ENCODE data around the gene FUT8. TPM values are rescaled to one million over a fixed set of nuclear protein-coding genes. Genes with fewer than 3 reads are reported as not detected.
"Not testable (repeated sequence)": the region's sequence is repeated elsewhere in the genome, so short reads cannot be mapped to it uniquely, and the experiment has no call there.

Gene FUT8
- total RNA-seq, 1 experiment from 2014 or later: 52.9 TPM

DNA sequence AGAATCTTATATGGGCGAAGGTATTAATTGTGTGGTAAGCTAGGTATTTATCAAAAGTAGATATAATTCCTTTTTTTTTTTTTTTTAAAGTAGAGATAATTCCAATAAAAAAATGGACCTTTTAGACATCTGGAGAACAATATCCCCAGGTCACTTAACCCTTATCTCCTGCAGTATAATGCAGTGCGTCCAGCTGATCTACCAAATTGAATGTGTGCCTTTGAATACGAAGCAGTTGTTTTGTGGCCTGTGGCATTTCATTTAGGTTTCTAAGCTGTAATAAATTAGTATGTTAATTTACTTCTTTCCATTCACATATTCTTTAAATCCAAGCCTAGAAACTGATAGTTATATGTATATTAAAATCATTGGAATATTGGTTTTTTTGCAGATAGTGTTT, 3.1 kb downstream of the FUT8 start:
- no peak for DNase-seq (ENCODE audit: low read depth)

DNA sequence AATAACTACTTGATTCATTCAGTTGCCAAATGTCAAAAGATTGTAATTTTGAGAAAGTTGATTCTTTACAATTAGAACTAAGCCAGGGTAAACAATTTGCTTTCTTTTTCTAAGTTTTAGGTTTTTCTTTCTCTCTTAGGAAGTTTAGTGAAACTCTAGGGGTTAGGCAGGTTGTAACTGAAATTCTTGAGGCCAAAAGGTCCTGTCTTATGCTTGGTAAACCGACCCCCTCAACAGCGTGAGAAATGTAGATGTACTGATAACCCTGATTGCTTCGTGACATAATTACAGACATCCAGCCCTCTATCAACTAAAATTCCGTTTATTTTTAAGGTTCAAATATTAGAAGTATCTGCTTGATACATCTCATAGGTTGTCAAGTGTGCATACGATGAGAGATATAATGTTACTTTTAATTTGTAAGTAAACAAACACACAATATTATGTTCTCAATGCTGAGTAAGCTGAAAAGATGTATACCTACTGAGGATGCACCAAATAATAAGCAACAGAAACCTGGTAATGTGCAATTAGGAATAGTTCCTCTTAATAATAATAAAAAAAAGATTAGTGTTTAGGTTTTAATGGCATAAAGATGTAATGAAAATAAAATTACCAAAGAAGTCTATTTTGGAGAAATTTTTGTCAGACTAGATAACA, 7.2 kb downstream of the FUT8 start:
- no peak for DNase-seq (ENCODE audit: low read depth)

DNA sequence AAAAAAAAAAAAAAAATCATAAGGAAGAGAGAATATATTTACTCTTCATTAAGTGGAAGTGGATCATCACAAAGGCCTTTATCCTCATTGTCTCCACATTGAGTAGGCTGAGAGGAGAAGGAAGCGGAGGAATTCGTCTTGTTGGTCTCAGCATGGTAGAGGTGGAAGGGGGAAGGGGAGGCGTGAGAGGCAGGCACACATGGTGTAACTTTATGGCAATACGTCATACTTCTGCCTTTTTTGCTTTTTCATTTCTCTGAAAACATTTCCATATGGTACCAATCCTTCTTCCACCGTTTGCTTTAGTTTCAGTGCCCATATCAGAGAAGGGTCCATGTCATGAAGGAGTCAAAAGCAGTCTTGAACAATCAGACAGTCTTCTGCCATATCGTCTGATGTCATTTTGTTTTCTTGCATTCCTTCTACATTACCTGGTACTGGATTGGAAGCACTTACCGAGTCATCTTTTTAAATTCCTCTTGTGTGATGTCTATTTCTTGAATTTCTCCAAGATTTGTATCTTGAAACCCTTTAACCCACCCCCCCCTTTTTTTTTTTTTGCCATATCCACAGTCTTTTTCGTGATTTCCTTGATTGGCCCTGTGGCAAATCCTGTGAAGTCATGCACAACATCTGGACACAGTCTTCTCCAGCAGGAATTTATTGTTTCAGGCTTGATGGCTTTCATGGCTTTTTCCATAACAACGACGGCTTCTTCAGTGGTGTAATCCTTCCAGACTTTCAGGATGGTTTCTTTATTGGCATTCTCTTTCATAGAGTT, 8.9 kb downstream of the FUT8 start:
- peak; percentile 31 for DNase-seq (ENCODE audit: low read depth)

DNA sequence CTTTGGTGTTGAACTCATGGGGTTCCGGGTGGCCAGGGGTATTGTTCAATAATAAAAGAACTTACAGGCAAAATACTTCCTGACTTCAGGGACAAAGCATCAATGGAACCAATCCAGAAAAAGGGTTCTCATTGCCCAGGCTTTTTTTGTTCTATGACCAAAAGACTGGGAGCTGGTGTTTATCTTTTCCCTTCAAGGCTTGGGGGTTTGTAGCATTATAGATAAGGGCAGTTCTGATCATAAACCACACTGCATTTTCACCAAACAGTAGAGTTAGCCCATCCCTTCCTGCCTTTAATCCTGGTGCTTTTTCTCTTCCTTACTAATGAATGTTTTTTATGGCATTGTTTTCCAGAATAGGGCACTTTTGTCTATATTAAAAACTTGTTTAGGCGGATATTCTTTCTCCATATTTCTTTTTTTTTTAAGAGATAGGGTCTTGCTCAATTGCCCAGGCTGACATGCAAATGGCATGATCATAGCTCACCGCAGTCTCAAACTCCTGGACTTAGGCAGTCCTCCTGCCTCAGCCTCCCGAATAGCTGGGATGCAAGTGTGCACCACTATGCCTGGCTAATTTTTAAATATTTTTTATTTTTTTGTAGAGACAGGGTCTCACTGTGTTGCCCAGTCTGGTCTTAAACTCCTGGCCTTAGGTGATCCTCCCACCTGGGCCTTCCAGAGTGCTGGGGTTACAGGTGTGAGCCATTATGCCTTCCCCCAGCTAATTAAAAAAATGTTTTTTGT, 9.7 kb downstream of the FUT8 start:
- no peak for DNase-seq (ENCODE audit: low read depth)

DNA sequence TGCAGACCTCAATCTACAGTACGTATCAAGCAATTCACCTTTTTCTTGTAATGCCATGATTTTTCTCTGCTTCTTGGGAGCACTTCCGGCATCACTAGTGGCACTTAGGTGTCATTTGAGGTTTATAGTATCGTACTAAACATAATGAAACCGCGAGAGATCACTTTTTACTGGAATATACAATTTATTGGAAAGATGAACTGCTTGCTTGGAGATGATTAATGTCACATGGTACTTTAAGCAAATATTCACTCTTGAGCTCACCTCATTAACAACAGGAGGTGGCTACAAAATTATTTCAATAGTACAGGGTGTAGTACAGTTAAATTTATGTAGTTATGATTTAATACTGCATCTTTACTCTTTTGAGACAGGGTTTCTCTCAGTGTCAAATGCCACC, 11.5 kb downstream of the FUT8 start:
- DNase-seq (ENCODE audit: low read depth): no peak

DNA sequence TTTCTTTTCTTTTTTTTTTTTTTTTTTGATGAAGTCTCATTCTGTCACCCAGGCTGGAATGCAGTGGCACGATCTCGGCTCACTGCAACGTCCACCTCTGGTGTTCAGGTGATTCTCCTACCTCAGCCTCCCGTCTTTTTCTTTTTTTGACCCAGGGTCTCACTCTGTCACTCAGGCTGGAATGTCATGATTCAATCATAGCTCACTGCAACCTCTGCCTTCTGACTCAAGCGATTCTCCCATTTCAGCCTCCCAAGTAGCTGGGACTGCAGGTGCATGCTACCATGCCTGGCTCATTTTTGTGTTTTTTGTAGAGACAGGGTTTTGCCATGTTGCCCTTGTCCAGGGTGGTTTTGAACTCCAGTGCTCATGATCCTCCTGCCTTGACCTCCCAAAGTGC, 12.0 kb downstream of the FUT8 start:
- DNase-seq (ENCODE audit: low read depth): no peak

DNA sequence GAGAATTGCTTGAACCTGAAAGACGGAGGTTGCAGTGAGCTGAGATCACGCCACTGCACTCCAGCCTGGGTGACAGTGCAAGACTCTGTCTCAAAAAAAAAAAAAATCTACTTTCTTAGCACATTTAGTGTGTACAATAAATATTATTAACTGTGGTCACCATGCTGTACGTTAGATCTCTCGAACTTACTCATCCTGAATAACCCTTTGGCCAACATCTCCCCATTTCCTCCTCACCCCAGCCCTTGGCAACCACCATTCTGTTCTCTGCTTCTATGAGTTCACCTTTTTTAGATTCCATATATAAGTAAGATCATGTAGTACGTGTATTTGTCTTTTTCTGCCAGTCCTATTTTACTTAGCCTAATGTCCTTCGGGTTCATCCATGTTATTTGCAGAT, 13.4 kb downstream of the FUT8 start:
- DNase-seq (ENCODE audit: low read depth): no peak

DNA sequence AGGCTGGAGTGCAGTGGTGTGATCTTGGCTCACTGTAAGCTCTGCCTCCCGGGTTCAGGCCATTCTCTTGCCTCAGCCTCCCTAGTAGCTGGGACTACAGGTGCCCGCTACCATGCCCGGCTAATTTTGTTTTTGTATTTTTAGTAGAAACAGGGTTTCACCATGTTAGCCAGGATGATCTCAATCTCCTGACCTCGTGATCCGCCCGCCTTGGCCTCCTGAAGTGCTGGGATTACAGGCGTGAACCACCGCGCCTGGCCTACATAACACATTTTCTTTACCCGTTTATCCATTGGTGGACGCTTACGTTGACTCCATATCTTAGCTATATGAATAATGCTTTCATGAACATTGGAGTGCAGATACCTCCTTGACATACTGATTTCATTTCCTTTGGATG, 14.4 kb downstream of the FUT8 start:
- DNase-seq (ENCODE audit: low read depth): not testable (repeated sequence)

DNA sequence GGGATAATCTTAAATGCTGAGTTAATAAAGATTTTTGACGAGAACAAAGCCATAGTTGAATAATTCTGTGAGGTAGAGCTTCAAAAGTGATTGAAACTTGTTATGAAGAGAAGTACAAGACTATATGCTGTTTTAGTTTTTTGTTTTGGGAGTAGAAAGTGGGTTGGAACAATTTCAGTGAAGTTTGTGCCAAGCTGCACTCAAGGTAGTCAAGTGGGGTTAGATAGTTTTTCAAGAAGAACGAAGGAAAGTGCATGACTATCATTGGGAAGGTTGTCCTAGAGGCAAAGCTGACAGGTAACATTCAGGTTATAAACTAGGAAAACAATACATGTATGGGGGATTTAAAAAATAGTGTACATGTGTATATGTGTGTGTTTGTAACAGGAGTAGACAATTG, 16.2 kb downstream of the FUT8 start:
- DNase-seq (ENCODE audit: low read depth): no peak

DNA sequence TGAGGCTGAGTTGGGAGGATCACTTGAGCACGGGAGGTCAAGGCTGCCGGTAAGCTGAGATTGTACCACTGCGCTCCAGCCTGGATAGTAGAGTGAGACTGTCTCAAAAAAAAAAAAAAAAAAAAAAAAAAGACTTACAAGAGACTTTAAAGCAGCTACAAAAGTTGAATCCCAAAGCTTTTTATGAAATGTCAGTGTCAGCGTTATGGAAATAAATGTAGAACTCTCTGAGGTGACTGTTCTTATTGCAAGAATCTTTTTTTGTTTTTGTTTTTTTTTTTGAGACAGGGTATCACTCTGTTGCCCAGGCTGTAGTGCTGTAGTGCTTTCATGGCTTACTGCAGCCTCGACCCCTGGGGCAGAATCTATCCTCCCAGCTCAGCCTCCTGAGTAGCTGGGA, 17.2 kb downstream of the FUT8 start:
- DNase-seq (ENCODE audit: low read depth): no peak

DNA sequence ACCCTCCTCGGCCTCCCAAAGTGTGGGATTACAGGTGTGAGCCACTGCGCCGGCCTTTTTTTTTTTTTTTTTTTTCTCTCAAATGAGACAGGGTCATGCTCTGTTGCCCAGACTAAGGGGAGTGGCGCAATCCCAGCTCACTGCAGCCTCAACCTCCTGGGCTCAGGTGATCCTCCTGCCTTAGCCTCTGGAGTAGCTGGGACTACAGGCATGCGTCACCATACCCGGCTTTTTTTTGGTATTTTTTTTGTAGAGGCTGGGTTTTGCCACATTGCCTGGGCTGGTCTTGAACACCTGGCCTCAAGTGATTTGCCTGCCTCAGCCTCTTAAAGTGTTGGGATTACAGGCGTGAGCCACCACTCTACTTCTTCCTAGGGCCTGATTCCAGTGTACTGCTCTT, 18.7 kb downstream of the FUT8 start:
- DNase-seq (ENCODE audit: low read depth): no peak

DNA sequence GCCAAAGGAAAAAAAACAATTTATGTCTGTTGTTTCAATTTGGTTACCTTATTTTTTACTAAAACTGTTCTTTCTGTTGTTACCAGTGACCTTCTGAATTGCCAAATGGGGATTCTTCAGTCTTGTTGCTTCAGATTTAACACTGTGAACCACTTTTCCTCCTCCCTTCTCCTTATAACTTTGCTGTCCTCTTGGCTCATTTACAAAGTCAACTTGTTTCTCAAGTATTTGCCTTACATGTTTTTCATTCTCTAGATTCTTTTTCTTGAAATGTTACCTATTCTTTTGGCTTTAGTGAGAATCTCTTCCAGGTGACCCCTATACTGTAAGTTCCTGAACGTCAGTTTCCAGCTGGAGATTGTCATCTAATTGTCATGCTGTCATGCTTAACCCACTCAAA, 19.4 kb downstream of the FUT8 start:
- no peak for DNase-seq (ENCODE audit: low read depth)

DNA sequence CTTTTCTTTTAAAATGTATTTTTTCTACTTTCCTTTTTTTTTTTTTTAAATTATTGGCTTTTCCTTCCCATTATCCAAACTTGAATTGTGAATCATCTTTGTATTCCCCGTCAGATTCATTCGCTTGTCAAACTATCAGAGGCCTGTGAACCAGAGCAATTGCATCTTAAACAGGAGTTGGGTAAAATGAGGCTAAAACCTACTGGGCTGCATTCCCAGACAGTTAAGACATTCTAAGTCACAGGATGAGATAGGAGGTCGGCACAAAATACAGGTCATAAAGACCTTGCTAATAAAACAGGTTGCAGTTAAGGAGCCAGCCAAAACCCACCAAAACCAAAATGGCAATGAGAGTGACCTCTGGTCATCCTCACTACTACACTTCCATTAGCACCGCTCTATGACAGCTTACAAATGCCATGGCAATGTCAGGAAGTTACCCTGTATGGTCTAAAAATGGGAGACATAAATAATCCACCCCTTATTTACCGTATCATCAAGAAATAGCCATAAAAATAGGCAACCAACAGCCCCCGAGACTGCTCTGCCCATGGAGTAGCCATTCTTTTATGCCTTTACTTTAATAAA, 19.9 kb downstream of the FUT8 start:
- no peak for DNase-seq (ENCODE audit: low read depth)

DNA sequence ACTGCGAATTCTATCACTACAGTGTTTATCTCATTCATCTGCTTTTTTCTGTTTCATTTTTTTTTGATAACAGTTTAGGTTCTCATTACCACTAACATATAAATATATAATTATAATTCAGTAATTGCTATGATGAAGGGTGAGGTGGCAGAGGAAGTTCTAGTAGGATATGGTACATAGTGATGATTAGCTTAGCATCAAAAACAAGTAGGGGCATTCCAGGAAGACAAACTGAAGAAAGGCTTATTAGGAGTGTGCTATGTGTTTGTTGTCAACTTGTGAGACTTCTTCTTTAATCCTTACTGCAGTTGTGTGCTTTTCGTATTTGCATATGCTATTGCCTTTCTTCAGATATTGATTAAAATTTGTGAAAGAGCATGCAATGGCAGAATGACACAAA, 20.6 kb downstream of the FUT8 start:
- no peak for DNase-seq (ENCODE audit: low read depth)

DNA sequence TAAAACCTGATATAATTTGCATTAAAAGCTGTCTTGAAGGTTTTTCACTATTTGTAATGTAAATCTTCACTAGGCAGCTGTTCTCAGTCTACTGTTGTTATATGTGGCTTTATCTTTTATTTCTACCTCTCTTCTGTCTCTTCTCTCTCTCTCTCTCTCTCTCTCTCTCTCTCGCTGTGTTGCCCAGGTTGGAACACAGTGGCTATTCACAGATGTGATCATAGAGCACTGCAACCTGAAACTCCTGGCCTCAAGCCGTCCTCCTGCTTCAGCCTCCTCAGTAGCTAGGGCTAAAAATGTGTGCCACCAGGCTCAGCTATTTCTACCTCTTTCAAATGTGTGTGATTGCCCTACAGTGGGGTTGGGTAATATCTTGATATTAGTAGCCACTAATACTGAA, 21.1 kb downstream of the FUT8 start:
- no peak for DNase-seq (ENCODE audit: low read depth)

DNA sequence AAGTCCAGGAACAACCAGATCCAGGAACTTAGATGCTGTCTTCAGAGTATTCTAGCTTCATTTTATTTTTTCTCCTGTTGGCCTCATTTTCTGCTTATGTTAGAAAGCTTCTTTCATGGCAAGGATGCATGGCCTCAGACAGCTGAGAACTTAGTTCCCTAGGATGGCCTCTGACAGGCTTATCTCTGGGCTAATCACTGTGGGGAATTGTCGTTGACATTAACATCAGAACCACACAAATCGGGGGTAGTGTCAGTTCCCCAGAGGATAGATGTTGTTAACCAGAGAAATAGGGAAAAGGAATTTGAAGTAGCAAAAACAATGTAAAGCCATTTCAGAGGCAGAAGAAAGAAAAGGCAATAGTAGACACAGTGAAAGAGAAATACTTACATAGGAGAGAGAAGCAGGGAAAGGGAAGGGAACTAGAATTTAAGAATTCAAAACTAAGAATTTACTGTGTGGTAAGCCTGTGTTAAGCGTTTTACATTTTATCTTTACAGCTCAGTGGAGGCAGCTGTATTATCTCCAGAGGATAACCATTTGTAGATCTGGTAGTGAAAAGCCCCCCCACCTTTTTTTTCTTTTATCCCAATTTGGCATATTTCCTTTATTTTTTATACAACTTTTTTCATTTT, 21.8 kb downstream of the FUT8 start:
- DNase-seq (ENCODE audit: low read depth): no peak

DNA sequence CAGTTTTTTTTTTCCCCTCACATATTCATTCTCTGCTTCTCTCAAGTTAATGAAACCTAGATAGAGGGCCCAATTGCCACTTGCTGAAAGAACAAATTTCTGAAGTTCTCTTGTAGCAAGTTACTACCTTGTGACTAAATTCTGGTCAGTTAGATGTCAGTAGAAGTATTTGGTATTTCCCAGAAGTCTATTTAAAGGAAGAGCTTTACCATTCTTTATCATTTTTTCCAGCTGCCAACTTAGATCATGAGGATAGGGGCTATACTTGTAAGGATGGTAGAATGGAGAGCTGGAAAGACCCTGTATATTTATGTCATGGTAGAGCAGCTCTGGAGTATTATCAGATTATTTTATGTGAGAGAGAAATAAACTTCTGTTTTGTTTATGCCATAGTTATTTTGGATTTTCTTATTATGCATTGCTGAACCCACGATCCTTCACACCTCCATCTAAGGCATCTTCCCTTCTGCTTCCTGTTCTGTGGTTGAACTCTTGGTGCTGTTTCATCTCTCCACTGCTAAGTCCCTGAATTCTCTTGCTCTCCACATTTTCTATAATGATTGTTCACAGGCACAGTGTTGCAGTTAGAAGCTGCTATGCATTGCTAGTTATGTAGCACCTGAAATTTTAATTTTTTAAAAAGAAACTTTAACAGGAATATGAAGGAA, 25.9 kb downstream of the FUT8 start:
- no peak for DNase-seq (ENCODE audit: low read depth)

DNA sequence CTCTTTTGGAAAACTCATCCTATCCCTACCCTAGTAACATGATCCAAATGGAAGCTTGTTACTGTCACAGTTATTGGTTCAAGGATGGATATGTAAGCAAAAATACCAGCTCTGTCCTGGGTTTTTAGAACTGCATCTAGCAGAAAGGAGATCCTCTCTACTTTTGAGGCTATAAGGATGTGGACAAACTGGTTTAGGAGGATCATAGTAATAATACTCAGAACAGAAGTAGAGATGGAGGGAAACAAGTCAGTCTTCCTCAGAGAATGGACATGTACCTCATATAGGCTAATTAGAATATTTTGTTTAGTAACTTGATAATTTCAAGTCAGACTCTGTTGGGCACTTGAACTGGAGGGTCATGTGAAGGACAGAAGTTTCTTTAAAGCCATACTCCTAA, 26.6 kb downstream of the FUT8 start:
- DNase-seq (ENCODE audit: low read depth): no peak

DNA sequence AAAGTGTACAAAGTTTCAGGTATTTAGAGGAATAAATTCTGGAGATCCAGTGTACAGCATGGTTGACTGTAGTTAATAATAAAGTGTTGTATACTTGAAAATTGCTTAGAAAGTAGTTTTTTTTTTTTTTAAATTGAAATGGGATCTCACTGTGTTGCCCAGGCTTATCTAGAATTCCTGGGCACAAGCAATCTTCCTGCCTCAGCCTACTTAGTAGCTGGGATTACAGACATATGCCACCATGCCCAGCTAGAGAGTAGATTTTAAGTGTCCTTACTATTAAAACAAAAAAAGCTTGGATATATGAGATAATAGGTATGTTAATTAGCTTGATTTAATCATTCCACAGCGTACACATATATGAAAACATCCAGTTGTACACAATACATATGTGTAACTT, 27.7 kb downstream of the FUT8 start:
- DNase-seq (ENCODE audit: low read depth): no peak

DNA sequence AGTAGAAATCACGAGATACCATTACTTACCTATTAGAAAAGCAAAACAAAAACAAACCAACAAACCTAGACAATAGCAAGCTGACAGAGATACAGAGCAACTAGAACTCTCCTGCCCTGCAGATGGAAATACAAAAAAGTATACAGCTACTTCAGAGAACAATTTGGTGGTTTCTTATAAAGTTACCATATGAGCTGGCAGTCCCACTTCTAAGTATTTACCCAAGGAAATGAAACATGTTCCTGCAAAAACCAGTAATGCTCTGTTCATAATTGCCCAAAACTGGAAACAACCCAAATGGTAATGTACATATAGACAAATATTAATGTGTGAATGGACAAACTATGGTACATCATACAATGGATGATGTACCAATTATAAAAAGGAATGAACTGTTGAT, 31.7 kb downstream of the FUT8 start:
- no peak for DNase-seq (ENCODE audit: low read depth)

DNA sequence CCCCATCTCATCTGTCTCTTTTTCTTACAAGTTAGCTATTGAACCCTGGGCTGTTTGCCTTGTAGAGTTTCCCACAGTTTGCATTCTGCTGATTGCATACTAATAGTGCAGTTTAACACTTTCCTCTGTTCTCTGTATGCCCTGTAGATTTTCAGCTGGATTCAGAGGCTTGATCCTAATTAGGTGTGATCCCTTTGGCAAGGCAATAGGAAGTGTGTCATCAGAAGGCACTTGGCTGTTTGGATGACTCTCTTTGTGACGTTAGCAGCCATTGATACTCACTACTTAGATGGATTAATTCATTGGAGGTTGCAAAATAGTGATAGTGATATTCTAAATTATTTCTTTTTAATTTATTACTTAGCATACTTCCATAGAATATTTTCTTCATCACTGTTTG, 33.6 kb downstream of the FUT8 start:
- no peak for DNase-seq (ENCODE audit: low read depth)

All from LHCN-M2 (cell line).